HG03558 (cell line): Measurements from ENCODE around the gene FANCC.
"Not testable (repeated sequence)": the region's sequence is repeated elsewhere in the genome, so short reads cannot be mapped to it uniquely, and the experiment has no call there.

Source experiments
- ATAC-seq: cut with Tn5 transposase; IDR thresholded peaks from one replicate; pipeline ENCODE4 v1.9.1; 2021; ENCODE audit warnings: moderate number of reproducible peaks; ENCODE audit not compliant: unreplicated experiment; ENCODE audit errors: extremely low read depth

FANCC gene

GRCh38 chr9:95242613-95243012 lies 74.9 kb downstream of the FANCC start:
- ATAC-seq = no peak

- no peak for ATAC-seq
Observed at GRCh38 chr9:95239071-95239470, 78.4 kb downstream of the FANCC start.

- no peak for ATAC-seq
Observed at GRCh38 chr9:95237336-95237735, 80.2 kb downstream of the FANCC start.

DNA sequence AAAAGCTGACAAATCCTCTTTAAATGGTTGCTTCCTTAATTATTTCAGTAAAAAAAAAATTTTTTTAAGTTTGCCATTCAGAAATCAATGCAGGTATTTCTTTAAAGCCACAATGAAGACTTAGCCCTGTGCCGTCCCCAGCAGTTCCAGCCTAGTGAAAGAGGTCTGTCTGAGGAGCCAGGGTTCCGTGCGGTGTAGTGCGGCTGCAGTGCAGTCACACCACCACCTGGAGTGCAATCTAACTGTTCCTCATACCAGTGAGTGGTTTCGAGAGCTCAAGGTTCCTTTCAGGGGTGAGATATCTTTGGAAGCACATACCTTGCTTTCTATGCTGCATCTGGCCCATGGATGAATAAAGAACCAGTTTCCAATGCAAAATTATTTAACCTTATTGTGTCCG lies 87.5 kb downstream of the FANCC start:
- ATAC-seq = no peak

GRCh38 chr9:95229230-95229915 lies 88.1 kb downstream of the FANCC start:
- ATAC-seq = no peak

GRCh38 chr9:95226921-95227320 lies 90.6 kb downstream of the FANCC start:
- no peak for ATAC-seq

DNA sequence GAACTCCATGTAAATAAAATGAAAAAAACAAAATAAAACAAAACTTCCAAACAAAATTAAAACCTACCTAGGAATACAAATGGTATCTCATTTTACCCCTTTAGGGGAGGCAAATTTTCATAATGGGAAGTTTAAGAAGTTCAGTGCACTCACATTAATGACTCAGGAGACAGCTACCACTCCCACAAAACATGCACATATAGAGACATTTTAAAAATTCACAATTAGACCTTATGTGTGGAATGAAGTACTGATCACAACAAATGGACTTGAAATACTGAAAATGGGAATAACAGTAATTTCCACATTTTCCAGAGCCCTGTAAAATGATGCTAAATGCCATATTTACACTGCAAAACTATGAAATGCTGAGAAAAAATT lies 91.8 kb downstream of the FANCC start:
- no peak for ATAC-seq

DNA sequence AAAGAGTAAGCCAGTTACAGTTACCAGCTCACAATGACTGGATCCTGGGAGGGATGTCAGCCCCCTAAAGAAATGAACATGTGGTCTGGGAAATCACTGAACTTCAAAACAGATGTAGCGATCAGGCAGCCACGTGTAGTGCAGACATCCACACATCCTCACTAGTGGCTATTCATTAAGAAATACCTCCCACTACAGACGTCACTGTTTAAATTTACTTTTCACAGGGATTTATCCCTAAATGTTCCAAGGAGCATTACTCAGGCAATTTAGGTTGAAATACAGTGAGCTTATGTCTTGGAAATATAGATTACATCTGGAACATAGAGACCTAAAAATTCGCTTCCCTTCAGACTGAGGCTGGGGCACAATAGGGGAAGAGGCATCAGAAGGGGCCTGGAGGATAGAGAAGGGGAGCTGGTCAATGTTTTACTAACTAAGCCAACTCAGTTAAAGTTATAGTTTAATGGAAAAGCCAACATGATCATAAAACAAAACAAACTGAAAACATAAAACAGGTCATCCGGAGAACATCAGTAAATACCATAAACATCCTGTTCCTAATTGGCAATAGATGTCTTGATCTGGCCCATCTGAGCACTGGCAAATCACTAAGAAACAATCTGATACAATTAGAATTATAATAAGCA lies 92.3 kb downstream of the FANCC start:
- ATAC-seq = no peak

DNA sequence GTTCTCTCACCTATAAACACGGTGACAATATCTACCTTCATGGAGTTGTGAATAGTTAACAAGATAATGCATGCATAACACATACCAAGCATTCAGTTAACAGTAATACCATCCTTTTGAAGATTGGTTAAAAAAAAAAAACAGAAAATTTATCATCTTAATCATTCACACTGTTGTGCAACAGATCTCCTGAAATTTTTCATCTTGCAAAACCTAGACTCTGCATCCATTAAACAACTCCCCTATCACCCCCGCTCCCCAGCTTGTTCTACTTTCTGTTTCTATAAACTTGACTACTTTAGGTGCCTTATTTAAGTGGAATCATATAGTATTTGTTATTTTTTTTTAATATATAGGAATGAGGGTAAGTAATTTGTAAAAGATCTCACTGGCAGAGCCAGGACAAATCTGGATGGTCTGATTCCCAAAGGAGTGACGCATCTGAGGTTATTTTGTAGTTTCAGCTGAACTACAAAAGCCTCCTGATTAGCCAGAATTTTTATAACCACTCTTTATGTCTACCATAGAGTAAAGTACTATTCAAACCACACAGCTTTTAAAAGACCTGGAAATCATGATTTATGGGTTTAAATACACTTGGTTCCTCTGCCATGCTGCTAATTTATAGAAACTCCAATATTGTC lies 93.0 kb downstream of the FANCC start:
- ATAC-seq = no peak

- ATAC-seq = not testable (repeated sequence)
Observed at GRCh38 chr9:95220352-95220751, 97.2 kb downstream of the FANCC start.

GRCh38 chr9:95218773-95219172 lies 98.7 kb downstream of the FANCC start:
- ATAC-seq = no peak

GRCh38 chr9:95217936-95218335 lies 99.6 kb downstream of the FANCC start:
- no peak for ATAC-seq

DNA sequence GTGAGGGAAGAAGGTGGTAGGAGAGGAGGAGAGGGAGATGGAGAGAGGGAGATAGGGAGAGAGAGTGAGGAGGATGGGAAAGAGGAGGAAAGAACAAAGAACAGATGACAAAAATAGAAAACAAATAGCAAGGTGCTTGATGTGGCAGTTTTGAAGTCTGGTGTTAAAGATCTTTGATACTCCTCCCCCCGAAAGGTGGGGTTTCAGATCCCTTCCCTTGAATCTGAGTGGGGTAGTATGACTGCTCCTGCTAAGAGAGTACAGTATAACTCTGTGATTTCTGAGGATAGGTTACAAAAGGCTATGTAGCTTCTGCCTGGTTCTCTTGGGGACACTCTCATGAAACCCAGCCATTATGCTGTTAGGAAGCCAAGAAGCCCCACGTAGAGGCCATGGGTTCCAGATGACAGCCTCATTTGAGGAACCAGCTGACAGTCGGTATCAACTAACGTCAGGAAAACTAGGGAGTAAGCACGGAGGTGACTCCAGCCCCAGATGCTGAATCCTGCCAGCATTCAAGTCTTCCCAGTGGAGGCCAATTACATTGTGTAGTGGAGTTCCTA lies 102.1 kb downstream of the FANCC start:
- no peak for ATAC-seq

DNA sequence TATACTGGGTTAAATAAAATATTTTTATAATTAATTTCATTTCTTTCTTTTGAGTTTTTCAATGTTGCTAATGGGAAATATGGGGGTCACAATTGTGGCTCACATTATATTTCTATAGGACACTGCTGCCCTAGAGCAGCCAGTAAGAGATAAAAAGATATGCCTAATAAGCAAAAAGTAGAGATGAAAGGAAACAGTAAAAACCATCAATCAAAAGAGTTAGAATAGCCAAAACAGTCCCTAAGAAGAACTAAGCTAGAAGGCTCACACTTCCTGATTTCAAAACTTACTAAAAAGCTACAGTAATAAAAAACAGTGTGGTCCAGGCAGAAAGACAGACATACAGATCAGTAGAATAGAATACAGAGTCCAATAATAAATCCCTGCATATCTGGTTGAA lies 104.4 kb downstream of the FANCC start:
- ATAC-seq = no peak

GRCh38 chr9:95211028-95211427 lies 106.5 kb downstream of the FANCC start:
- ATAC-seq = no peak

DNA sequence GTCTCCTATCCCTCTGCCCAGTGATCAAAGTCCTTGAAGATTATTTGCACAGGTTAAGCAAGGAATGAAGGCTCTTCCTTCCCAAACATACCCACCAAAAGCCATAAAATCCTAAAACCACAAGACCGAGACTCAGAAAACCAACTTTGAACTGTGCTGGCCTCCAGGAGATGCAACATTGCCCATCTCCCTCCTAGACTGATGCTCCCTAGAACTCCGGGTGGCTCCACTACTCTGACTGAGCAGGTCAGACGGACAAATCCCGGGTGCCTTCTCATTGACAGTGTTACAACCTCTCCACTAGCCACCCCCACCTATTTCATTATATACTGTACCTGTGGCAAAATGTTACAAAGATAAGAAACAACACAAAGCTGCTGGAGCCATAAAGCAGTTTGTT lies 110.1 kb downstream of the FANCC start:
- no peak for ATAC-seq

- no peak for ATAC-seq
Observed at GRCh38 chr9:95206143-95206542, 111.4 kb downstream of the FANCC start.

GRCh38 chr9:95204710-95205109 lies 112.8 kb downstream of the FANCC start:
- no peak for ATAC-seq

DNA sequence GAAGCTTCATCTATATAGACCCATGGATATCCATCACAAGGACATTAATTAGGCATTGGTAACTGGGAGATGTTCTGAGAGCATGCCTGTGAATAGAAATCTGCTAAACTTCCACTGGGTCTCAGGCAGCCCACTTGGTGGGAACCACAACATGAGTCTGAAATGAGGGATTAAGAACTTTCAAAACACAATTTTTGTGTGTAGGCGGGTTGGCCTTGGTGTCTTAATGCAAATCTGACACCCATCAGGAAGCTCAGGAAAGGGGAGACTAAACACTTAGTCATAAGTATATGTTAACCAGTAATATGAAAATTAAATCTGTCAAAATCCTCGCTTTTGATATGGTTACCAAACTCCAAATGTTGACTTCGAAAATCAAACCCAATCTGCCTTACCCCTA lies 113.2 kb downstream of the FANCC start:
- no peak for ATAC-seq

- ATAC-seq = not testable (repeated sequence)
Observed at GRCh38 chr9:95203019-95203418, 114.5 kb downstream of the FANCC start.

- ATAC-seq = no peak
Observed at GRCh38 chr9:95202076-95202681, 115.3 kb downstream of the FANCC start.
